HUES64 (cell line): ENCODE measurements around the gene OTOS.

Experiments
- H3K27ac ChIP-seq: 2 replicates; pipeline ENCODE4 v1.7.0; 2013; ENCODE audit warnings: low read depth, low read length, inconsistent platforms
- H3K27me3 ChIP-seq: 2 replicates; pipeline ENCODE4 v1.6.1; 2013; ENCODE audit warnings: mild to moderate bottlenecking, low read length; ENCODE audit not compliant: insufficient read depth
- H3K36me3 ChIP-seq: 2 replicates; pipeline ENCODE4 v1.6.1; 2013; ENCODE audit warnings: mild to moderate bottlenecking, low read length; ENCODE audit not compliant: insufficient read depth
- H3K4me1 ChIP-seq: 2 replicates; pipeline ENCODE4 v1.6.1; 2013; ENCODE audit warnings: mild to moderate bottlenecking, low read length, moderate library complexity; ENCODE audit not compliant: insufficient read depth
- H3K4me3 ChIP-seq: 2 replicates; pipeline ENCODE4 v1.5.1; 2013; ENCODE audit warnings: mild to moderate bottlenecking, low read length, moderate library complexity
- H3K9ac ChIP-seq: 2 replicates; pipeline ENCODE4 v1.6.1; 2013; ENCODE audit warnings: mild to moderate bottlenecking, low read depth, low read length
- H3K9me3 ChIP-seq: 2 replicates; pipeline ENCODE4 v1.6.1; 2013; ENCODE audit warnings: low read depth, low read length; ENCODE audit not compliant: insufficient read depth
- WGBS: fragments of 150-250, 120-280 bp; methylation state at CpG from one replicate; pipeline ENCODE4 v1.1.7; 2013; ENCODE audit warnings: missing lambda C conversion rate; 5-methylcytosine and 5-hydroxymethylcytosine counted together

OTOS gene

GRCh38 chr2:240134466-240134865 lies 6.0 kb downstream of the OTOS start:
- 90% methylated on average over 6 of the region's 6 CpGs for WGBS
- Histone ChIP-seq H3K27me3 (peaks cover 11% of the 10 kb centered on the region), H3K9ac (no peak overlapping the region), H3K9me3 (no peaks in the 10 kb centered on the region), H3K27ac (no peak overlapping the region), H3K4me3 (peak overlapping the region; percentile 90), H3K4me1 (peaks cover 7% of the 10 kb centered on the region; the same call in 1 of the 2 replicates), H3K36me3 (peaks cover 47% of the 10 kb centered on the region)

DNA sequence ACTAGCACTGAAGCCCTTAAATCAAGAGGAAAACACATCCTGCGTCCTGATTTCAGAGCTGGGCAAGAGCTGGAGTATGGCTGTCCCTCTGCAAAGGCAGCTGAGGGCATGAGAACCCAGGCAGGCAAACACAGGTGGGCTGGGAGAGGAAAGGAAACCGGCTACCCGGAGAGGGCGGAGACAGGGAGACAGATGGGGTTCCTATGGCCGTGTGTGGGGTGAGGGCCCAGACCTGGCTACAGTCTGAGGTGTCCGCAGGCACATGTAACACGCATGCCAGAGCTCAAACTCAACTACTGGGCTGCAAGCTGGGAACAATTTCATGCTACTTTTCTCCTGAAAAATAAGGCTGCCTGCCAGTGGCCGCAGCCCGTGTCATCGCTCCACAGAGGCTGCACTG lies 7.1 kb downstream of the OTOS start:
- Histone ChIP-seq H3K9me3 (no peaks in the 10 kb centered on the region), H3K4me1 (peaks cover 7% of the 10 kb centered on the region; the same call in 1 of the 2 replicates), H3K9ac (no peak overlapping the region), H3K4me3 (no peak overlapping the region), H3K27me3 (peaks cover 11% of the 10 kb centered on the region), H3K27ac (no peak overlapping the region), H3K36me3 (peaks cover 58% of the 10 kb centered on the region)
- 97% methylated on average over 10 of the region's 10 CpGs for WGBS

DNA sequence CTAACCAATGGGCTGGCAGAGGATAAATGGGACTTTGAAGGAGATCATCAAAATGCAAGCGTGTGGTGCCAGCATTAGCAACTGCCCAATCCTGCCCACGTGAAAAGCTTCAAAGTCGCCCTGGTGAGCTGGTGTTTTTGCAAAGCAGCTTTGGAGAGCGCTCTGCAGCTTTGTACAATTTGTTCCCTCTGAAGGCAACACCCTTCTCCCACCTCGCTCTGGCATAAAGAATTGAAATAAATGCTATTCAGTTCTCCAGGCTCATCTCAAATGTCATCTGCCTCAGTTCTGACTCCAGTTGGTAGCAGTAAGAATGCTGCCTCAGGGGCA lies 7.8 kb downstream of the OTOS start:
- WGBS: 96% methylated on average over 5 of the region's 5 CpGs
- Histone ChIP-seq H3K9ac (no peak overlapping the region), H3K4me3 (no peak overlapping the region), H3K36me3 (peaks cover 66% of the 10 kb centered on the region), H3K27ac (no peak overlapping the region), H3K27me3 (peaks cover 11% of the 10 kb centered on the region), H3K4me1 (peaks cover 7% of the 10 kb centered on the region; the same call in 1 of the 2 replicates), H3K9me3 (no peaks in the 10 kb centered on the region)

DNA sequence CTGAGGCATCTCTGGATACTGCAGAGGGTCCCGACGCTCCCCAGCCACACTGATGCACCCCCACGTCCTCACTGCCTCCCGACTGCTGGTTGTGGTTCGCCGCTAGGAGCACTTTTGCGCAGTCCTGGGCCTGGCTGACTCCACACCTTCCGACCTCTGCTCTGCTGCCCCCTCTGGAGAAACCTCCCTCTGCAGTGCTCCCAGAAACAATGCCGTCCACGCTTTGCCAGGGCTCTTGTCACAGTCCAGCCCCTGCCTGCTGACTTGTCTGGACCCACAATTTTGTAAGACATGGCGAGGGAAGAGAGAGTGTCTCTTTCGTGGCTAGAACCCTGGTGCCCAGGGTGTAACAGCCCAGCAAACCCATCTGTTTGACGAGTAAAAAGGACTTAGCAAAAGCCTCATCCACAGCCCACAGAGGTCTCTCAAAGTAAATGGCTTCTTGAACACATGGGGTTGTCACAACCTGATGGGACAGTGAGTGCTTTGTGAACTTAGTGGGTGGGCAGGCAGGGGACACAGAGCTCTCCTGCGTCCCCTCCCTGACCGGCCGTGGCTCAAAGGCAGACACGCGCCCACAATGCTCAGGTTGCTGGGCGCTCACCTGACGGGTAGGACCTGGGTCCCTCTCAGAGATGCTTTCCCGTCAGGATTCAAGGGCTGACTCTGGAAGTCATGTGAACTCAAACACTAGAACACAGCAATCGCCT lies 8.4 kb downstream of the OTOS start:
- no peaks in the 10 kb centered on the region for H3K9me3 ChIP-seq
- WGBS: 94% methylated on average over 22 of the region's 22 CpGs
- H3K27me3 ChIP-seq: peaks cover 8% of the 10 kb centered on the region
- no peak overlapping the region for H3K27ac ChIP-seq
- no peak overlapping the region for H3K9ac ChIP-seq
- H3K36me3 ChIP-seq: peaks cover 71% of the 10 kb centered on the region
- H3K4me1 ChIP-seq: peaks cover 7% of the 10 kb centered on the region; the same call in 1 of the 2 replicates
- H3K4me3 ChIP-seq: no peak overlapping the region

GRCh38 chr2:240131296-240131695 lies 9.2 kb downstream of the OTOS start:
- Histone ChIP-seq H3K36me3 (peaks cover 77% of the 10 kb centered on the region), H3K9me3 (no peaks in the 10 kb centered on the region), H3K27ac (no peak overlapping the region), H3K9ac (no peak overlapping the region), H3K4me3 (no peak overlapping the region), H3K4me1 (peaks cover 7% of the 10 kb centered on the region; the same call in 1 of the 2 replicates), H3K27me3 (0 out of 2 replicates have a peak, but pooled peaks cover under 1% of the 10 kb centered on the region)
- WGBS: 93% methylated on average over 16 of the region's 16 CpGs

DNA sequence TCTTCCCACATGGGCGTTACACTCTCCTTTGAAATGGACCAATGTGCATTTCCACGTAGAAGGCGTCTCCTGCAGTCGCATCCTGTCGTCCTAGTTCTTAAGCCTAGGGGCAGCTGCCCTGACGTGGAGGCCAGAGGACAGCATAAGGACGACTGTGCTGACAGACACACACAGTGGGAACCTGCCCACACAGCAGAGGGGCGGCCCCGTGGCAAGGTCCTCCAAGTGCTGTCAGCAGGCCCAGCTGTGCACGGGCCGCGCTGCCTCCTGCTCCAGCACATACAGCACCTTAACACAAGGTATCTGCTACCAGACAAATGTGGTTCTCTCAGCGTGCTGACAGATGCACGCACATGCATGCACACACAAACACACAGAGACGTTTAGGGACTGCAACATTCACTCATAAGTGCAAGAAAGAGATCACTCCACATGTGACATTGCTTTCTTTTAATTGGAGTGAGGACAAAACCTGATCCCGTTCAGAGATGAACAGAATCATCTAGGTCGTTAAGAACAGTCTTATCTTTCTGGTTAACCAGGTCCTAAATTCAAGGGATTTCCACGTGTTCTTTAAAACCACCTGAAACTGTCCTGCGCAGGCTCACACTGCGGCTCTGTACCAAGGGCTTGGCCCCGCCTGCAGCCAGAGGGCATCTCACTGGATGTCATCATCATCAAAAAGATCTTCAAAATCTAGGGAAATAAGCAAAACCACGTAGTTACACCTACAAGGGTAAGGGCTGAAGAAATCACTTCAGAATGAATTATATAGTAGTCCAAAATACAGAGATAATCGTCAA lies 9.9 kb downstream of the OTOS start:
- peaks cover 7% of the 10 kb centered on the region; the same call in 1 of the 2 replicates for H3K4me1 ChIP-seq
- 96% methylated on average over 22 of the region's 23 CpGs for WGBS
- no peak overlapping the region for H3K9ac ChIP-seq
- no peaks in the 10 kb centered on the region for H3K27me3 ChIP-seq
- H3K36me3 ChIP-seq: peaks cover 79% of the 10 kb centered on the region
- H3K27ac ChIP-seq: no peak overlapping the region
- H3K9me3 ChIP-seq: no peaks in the 10 kb centered on the region
- no peak overlapping the region for H3K4me3 ChIP-seq

DNA sequence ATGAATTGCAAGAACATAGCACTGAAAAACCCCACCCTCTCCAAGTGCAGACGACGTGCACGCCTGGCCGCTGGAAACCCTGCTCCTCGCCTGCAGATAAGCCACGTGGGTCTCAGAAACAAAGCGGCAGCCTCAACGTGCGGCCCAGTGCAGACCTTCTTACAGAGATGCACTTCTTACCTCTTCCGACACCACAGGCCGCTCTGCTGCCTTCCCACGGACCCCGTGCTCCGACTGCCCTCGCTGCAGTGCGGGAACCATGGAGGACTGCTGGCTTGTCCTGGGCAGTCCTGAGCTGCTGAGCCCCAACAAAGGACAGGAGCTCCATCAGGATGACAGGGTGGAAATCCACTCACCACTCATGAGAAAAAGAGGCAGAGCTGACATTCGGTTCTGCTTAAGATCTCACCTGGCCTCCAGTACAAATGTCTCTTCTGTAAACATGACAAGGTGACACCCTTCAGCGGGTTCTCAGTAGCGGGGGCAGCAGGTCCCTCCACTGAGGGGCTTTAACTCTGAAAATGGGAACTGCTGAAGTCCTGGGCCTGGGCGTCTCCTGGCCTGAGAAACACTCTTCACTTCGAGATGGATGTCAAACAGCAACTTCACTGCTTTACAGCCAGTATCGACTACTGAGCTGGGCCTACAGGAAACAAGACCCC lies 10.6 kb downstream of the OTOS start:
- peaks cover 79% of the 10 kb centered on the region for H3K36me3 ChIP-seq
- no peak overlapping the region for H3K9ac ChIP-seq
- no peaks in the 10 kb centered on the region for H3K27me3 ChIP-seq
- WGBS: 95% methylated on average over 22 of the region's 22 CpGs
- peaks cover 1% of the 10 kb centered on the region; the same call in 1 of the 2 replicates for H3K4me1 ChIP-seq
- no peak overlapping the region for H3K27ac ChIP-seq
- no peak overlapping the region for H3K4me3 ChIP-seq
- no peaks in the 10 kb centered on the region for H3K9me3 ChIP-seq

DNA sequence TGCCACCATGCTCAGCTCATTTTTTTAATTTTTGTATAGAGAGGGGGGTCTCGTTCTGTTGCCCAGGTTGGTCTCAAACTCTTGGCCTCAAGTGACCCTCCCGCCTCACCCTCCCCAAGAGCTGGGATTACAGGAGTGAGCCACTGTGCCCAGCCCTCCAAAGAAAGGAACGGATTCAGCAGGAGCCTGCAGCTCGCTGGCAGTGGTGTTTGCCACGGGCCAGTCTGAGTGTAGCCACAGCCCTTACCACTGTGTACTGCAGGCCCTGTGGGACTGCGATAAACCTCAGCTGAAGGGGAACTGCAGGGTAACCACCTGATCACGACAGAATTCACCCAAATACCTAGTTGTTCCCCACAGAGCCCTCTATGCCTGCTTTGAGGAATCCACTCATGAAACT lies 11.1 kb downstream of the OTOS start:
- H3K27ac ChIP-seq: no peak overlapping the region
- H3K9ac ChIP-seq: no peak overlapping the region
- no peak overlapping the region for H3K4me3 ChIP-seq
- H3K36me3 ChIP-seq: peaks cover 79% of the 10 kb centered on the region
- H3K4me1 ChIP-seq: no peaks in the 10 kb centered on the region
- 96% methylated on average over 7 of the region's 7 CpGs for WGBS
- H3K27me3 ChIP-seq: no peaks in the 10 kb centered on the region
- no peaks in the 10 kb centered on the region for H3K9me3 ChIP-seq

GRCh38 chr2:240128608-240129145 lies 11.8 kb downstream of the OTOS start:
- H3K27me3 ChIP-seq: no peaks in the 10 kb centered on the region
- WGBS: 96% methylated on average over 12 of the region's 12 CpGs
- peaks cover 74% of the 10 kb centered on the region for H3K36me3 ChIP-seq
- H3K4me3 ChIP-seq: no peak overlapping the region
- H3K27ac ChIP-seq: no peak overlapping the region
- no peak overlapping the region for H3K9ac ChIP-seq
- no peaks in the 10 kb centered on the region for H3K9me3 ChIP-seq
- no peaks in the 10 kb centered on the region for H3K4me1 ChIP-seq

DNA sequence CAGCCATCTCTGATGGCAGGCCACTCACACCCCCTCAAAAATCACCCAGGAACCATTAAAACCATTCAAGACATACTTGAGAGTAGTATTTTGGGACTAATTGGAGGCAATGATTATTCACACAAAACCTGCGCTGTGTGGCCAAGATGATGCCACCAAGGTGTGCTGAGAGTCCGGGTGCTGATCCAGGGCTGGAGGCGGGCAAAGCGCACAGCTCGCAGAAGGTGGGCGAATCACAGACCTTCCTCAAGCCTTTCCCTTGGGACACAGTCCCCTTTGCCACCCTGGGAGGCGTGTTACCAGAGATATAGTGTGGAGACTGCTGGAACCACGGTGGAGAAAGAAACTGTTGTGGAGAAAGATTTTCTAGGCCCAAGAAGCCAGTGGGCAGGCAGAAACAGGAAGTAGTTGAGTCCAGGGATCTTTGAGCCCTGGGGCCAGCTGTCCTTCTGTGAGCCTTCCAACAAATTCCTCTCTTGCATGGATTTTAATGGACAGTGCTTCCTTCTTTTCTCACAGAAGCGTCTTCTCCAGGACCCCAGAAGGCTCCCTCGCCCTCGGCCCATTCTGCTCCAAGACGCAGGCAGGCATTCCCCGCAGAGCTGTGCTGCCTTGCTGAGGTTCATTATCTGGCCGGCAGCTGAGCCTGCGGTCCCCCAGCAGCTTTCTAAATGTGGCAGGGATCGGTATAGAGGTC lies 12.4 kb downstream of the OTOS start:
- 96% methylated on average over 16 of the region's 16 CpGs for WGBS
- Histone ChIP-seq H3K4me3 (no peak overlapping the region), H3K27me3 (no peaks in the 10 kb centered on the region), H3K36me3 (peaks cover 68% of the 10 kb centered on the region), H3K4me1 (no peaks in the 10 kb centered on the region), H3K9ac (no peak overlapping the region), H3K27ac (no peak overlapping the region), H3K9me3 (no peaks in the 10 kb centered on the region)
